Skeletal muscle cell (primary cell): ENCODE measurements around the gene RPS19.
"Not testable (repeated sequence)": the region's sequence is repeated elsewhere in the genome, so short reads cannot be mapped to it uniquely, and the experiment has no call there.

ENCODE experiments used
- DNase-seq: peaks from one replicate; pipeline ENCODE4 v3.0.0-alpha.2; 2010; ENCODE audit warnings: low read depth
- H3K4me3 ChIP-seq: 2 replicates; pipeline ENCODE4 v1.5.1; 2011; ENCODE audit warnings: low read depth, mild to moderate bottlenecking, control low read depth, low read length, moderate library complexity

The RPS19 gene

DNA sequence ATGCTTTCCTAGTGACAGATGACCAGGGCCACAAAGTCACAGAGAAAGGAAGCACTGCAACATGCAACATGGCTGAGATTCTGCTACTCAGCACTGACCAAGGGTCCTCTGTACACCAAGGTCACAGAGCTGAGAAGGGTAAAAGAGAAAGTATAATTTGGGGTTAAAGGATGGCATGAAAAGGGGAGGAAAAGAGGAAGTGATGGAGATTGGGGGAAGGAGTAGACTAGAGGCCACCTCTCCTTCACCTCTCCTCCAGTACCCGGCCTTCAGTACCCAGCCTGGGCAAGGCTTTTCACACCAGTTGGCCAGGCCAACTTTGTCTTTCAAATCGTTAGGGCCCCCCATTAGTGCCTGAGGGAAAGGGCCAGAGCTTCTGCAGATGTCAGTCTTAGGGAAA is 6.3 kb upstream of the RPS19 start:
- no peak for DNase-seq
- no peak overlapping the region for H3K4me3 ChIP-seq

- no peak for DNase-seq
- peak overlapping the region; percentile 99 for H3K4me3 ChIP-seq
Measured at GRCh38 chr19:41859213-41859617, 840 bp upstream of the RPS19 start.

- no peak for DNase-seq
Measured at GRCh38 chr19:41860419-41861115, 512 bp downstream of the RPS19 start.

DNA sequence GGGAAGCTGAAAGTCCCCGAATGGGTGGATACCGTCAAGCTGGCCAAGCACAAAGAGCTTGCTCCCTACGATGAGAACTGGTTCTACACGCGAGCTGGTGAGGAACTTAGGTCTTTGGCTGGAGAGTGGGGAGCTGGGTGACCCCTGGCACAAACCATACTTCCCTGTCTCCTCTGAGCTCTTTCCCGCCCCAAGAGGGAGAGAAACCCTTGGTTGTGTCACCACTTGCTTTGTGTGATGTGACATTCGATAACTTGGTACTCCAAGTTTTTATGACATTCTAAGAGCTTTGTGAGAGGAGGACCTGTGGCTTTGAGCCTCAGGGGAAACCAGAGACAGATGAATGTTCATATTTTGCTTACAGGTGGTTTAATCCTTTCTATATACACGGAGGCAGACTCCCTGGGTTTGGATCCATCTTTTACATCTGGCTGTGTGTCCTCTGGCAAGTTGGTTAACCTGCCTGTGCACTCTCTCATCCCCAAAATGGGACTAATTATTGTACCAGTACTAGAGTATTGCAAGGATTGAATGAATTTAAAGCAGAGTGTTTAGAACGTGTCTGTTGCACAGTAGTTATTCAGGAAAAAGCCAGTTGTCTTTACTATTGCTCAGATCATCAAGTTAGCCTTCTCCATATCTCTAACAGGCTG is 1.2 kb downstream of the RPS19 start:
- no peak for DNase-seq
- peak overlapping the region; percentile 99 for H3K4me3 ChIP-seq

More at GRCh38 chr19:41860419-41861115, 512 bp downstream of the RPS19 start:
- H3K4me3 ChIP-seq = peak overlapping the region; percentile 99

DNA sequence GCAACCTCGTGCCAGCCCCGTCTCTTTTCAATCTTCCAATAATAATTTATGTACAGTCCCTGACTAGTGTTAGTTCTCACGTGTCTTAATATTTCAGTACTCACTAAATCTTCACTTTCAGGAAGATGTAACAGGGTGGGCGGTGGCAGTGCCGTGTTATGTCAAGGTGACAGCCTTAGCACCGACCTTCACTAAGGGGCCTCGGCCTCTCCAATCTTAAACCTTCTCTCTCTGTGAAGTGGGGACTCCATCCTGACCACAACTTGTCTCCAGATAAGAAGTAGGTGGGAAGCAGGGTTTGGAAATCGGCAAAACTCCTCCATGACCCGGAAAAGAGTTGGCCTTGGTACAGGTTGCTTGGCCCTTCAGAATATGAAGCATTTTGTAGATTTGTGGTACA is 1.8 kb downstream of the RPS19 start:
- H3K4me3 ChIP-seq = peak overlapping the region; percentile 99
- DNase-seq = no peak

DNA sequence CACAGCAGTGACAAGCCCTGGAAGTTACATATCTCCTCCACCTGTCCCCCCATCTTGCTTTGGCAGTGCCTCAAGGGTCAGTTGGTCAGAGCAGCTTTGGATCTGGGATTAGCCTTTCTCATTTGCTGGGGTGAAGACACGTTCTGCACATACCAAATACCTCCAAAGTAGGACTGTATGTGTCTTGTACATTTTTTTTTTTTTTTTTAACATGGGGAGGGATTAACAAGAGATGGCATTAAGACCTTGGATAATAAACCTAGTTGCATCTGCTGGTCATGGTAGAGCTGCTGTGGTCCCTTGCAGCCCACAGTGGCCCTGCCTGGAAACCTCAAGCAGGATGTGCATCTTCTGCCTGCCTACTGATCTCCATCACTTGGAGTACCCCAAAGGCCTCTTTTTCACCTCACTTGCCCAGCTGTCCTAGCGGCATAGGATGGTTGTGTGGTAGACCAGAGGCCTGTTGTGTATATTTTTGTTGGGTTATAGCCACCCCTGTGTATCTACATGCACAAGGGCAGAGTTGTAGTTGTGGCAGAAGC is 2.5 kb downstream of the RPS19 start:
- peak overlapping the region; percentile 99 for H3K4me3 ChIP-seq
- DNase-seq = no peak

DNA sequence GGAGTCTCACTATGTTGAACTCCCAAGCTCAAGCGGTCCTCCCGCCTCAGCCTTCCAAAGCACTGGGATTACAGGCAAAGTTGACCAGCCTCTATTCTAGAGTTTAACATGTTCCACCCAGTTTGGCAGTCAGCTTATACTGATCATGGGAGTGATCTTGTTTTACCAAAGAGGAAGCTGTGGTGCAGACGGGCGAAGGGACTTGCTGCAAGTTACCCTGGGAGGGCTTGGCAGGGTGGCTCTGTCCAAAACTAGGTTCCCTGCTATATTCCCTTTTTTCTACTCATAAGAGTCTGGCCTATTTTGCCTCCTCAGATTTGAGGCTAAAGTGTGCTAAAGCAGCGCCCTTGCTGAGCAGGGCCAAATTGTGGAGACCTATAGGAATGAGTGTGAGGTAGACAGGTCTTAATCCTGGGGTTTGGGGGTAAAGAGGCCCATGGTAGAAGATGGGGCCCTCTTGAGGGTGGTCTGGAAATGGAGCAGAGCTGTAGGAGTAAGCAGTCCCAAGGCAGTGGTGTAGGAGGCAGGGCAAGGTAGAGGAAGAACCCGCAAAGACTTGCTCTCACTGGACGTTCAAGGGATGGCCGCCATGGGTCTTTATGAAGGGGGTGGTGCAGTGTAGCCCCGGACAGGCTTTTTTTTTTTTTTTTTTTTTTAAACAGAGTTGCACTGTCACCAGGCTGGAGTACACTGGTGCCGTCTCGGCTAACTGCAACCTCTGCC is 3.3 kb downstream of the RPS19 start:
- DNase-seq = no peak
- H3K4me3 ChIP-seq = no peak overlapping the region

DNA sequence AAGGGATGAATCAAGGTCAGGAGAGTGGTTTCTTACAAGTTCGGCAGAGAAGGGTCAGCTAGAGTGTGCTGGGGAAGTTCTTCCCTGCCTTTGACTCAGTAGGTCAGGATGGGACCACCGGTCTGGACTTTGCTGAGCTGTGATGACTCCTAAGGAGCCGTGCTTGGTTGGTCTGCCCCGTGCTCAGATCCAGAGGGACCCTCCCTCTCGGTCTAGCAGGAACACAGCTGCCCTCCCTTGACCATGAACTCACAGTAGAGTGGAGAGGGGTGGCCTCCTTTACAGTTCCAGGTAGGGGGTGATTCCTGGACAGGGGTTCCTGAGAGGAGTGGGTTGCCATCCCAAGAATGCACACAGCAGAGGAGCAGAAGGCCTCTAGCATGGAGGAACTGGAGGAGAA is 4.3 kb downstream of the RPS19 start:
- H3K4me3 ChIP-seq = no peak overlapping the region
- DNase-seq = no peak

- DNase-seq = no peak
Measured at GRCh38 chr19:41866284-41866683, 6.2 kb downstream of the RPS19 start.

DNA sequence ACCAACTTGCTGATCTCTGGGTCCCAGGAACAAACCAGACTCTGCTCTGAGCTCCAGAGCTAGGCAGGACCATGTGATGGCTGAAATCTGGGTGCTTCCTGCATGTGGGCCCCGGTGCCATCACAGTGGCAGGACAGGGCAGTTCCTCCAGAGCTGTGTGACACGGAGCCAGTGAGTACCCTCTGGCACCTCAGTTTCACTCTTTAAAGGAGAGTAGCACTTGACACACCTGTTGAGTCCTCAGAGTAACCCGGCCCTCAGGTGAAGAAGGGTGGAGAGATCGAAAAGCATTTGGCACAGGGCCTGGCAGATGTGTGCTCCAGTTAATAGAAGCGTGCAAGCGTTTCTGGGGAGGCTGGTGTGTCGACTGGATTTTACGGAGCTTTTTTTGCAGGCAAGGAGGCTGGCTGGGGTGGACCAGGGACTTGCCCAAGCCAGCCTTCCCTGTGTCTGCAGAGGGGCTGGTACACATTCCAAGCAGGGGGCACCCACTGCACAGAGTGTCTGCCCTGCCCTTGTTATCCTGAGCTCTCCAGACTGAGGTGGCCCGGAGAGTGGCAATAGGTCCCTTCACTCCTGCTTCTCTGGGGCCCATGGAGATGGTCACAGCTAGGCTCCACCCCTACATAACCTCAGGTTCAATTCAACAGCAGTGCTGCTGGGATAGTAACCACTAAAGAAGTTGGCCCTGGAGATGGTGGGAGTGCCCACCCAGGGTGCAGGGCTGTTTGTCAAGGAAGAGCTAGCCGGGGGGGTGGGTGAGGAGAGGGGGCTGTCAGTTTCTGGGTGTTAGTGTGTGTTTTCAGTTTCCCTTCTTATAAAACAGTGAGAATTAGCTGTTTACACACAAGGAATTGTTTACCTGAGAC is 8.3 kb downstream of the RPS19 start:
- no peak for DNase-seq
- H3K4me3 ChIP-seq = no peak overlapping the region

More at GRCh38 chr19:41866284-41866683, 6.2 kb downstream of the RPS19 start:
- no peak overlapping the region for H3K4me3 ChIP-seq

DNA sequence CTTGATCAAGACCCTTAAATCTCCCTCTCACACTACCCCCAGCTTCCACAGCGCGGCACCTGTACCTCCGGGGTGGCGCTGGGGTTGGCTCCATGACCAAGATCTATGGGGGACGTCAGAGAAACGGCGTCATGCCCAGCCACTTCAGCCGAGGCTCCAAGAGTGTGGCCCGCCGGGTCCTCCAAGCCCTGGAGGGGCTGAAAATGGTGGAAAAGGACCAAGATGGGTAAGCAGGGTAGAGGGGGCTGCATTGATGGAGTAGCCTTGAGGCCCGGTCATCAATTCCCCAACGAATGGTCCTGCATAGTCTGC is 8.9 kb downstream of the RPS19 start:
- H3K4me3 ChIP-seq = no peak overlapping the region
- no peak for DNase-seq

- DNase-seq = no peak
Measured at GRCh38 chr19:41869374-41869955, 9.4 kb downstream of the RPS19 start.

DNA sequence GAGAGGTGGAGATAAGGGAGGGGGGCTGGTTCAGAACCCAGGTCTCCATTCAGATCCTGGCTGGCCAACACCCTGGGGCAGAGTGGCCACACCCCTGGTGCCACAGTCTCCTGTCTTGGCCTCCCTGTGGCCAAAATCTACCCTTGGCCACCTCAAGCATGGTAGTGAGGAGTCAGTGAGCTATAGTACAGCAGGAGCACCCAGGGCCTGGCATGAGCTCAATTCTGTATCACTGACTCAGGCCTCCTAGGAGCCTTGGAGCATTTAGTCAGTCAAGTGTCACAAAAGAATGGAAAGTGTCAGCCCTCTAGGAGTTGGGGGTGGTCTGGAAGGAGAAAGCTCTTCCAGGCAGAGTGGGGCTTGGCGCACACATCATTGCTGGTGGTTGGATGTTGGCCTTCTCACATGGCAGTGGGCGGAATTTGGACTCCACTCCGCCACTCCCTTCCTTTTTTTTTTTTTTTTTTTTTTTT is 10.4 kb downstream of the RPS19 start:
- H3K4me3 ChIP-seq = no peak overlapping the region
- no peak for DNase-seq

More at GRCh38 chr19:41869374-41869955, 9.4 kb downstream of the RPS19 start:
- no peak overlapping the region for H3K4me3 ChIP-seq

- H3K4me3 ChIP-seq = no peak overlapping the region
- no peak for DNase-seq
Measured at GRCh38 chr19:41871573-41872383, 11.7 kb downstream of the RPS19 start.

DNA sequence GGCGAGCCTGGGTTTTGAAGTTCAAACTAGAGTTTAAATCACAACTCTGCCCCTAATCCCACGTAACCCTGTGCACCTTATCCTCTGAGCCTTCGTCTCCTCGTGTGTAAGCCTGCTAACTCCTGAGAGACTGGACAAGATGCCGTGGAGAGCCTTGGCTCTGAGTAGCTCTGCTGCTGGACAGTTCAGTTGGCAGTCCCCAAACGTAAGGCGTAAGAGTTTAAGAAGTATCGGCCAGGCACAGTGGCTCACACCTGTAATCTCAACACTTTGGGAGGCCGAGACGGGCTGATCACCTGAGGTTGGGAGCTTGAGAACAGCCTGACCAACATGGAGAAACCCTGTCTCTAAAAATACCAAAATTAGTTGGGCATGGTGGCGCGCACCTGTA is 12.3 kb downstream of the RPS19 start:
- no peak for DNase-seq
- H3K4me3 ChIP-seq = no peak overlapping the region

DNA sequence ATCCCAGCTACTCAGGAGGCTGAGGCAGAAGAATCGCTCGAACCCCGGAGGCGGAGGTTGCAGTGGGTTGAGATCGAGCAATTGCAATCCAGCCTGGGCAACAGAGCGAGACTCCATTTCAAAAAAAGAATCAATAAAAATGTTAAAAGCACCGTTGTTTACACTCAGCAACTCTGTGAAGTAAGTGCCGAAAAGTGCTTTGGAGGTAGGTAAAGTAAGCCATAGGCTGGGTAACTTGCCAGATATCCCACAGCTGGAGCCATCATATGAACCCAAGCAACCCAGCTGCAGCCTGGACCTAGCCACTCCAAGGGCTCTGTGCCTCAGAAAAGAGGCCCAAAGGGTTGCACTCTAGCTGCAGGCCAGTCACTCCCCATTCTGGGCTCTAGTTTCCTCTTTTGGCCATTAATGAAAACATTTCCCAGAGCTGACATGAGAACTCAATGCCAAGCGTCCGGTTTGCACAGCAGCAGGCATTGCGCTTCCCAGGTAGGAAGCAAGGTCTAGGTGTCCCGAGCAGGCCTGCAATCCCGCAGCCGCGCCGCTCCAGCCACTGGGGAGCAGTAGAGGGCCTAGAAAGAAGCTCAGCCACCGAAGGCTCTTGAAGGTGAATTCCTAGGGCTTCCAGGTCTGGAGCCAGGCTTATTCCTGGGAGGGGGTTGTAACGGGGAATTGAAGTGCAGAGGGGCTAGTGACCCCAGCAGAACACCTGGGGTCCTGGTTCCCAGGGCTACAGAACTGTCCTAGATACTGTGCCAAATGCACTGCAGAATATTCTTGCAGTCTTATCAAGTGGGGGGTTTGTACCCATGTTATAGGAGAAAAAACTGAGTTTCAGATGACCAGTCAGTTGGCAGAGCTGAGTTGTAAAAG is 13.0 kb downstream of the RPS19 start:
- no peak overlapping the region for H3K4me3 ChIP-seq
- DNase-seq = no peak

- H3K4me3 ChIP-seq, DNase-seq: not testable (repeated sequence)
Measured at GRCh38 chr19:41875973-41876372, 15.9 kb downstream of the RPS19 start.
